Mesenchymal stem cell (in vitro differentiated cells and primary cell): ENCODE data around the gene OR7G1.

Experiments used
- DNase-seq: peaks from one replicate; pipeline ENCODE4 v3.0.0-alpha.2; 2013
- H2AFZ ChIP-seq: one replicate; pipeline ENCODE4 v1.6.1; 2013; ENCODE audit warnings: low read depth, mild to moderate bottlenecking, control low read depth, inconsistent platforms, low read length, moderate library complexity
- H2AK5ac ChIP-seq: 2 replicates; pipeline ENCODE4 v1.6.1; 2013; ENCODE audit warnings: low read length, moderate library complexity, mild to moderate bottlenecking, inconsistent platforms; ENCODE audit not compliant: severe bottlenecking
- H2BK120ac ChIP-seq: one replicate; pipeline ENCODE4 v1.6.1; 2013; ENCODE audit warnings: low read depth, mild to moderate bottlenecking, inconsistent platforms, low read length, moderate library complexity
- H2BK12ac ChIP-seq, 2 experiments: one replicate each; pipeline ENCODE4 v1.6.1; 2013; ENCODE audit warnings: inconsistent platforms in 2 of 2, low read length in 2 of 2, mild to moderate bottlenecking in 2 of 2, moderate library complexity in 2 of 2, control low read depth in 1 of 2
- H2BK15ac ChIP-seq: one replicate; pipeline ENCODE4 v1.6.1; 2013; ENCODE audit warnings: mild to moderate bottlenecking, low read depth, inconsistent platforms; ENCODE audit not compliant: poor library complexity, severe bottlenecking
- H2BK5ac ChIP-seq: 2 replicates; pipeline ENCODE4 v1.6.1; 2013; ENCODE audit warnings: low read depth, mild to moderate bottlenecking, low read length, control low read depth, inconsistent platforms; ENCODE audit not compliant: poor library complexity, severe bottlenecking
- H3K14ac ChIP-seq, 2 experiments: one replicate each; pipeline ENCODE4 v1.6.1; 2013; ENCODE audit warnings: inconsistent platforms in 2 of 2, low read length in 2 of 2, control low read depth in 1 of 2, mild to moderate bottlenecking in 1 of 2, moderate library complexity in 1 of 2
- H3K18ac ChIP-seq, 2 experiments: one replicate each; pipeline ENCODE4 v1.6.1; 2013; ENCODE audit warnings: inconsistent platforms in 2 of 2, low read length in 2 of 2, control low read depth in 1 of 2, low read depth in 1 of 2, mild to moderate bottlenecking in 1 of 2
- H3K23ac ChIP-seq, 2 experiments: one replicate each; pipeline ENCODE4 v1.6.1; 2013; ENCODE audit warnings: inconsistent platforms in 2 of 2, low read length in 2 of 2, mild to moderate bottlenecking in 2 of 2, moderate library complexity in 2 of 2, control low read depth in 1 of 2
- H3K27ac ChIP-seq: 2 replicates; pipeline ENCODE4 v1.5.1; 2013; ENCODE audit warnings: mild to moderate bottlenecking, moderate library complexity, low read length, control low read depth, inconsistent platforms; ENCODE audit not compliant: poor library complexity, severe bottlenecking
- H3K27me3 ChIP-seq, 2 experiments: 2 replicates each; pipeline versions ENCODE4 v1.6.1 to v1.7.0; 2013; ENCODE audit warnings: low read length in 2 of 2, mild to moderate bottlenecking in 2 of 2, moderate library complexity in 2 of 2, control low read depth in 1 of 2, inconsistent platforms in 1 of 2; ENCODE audit not compliant: control insufficient read depth in 1 of 2, insufficient read depth in 1 of 2
- H3K36me3 ChIP-seq, 2 experiments: 2 replicates each; pipeline versions ENCODE4 v1.6.1 to v1.7.0; 2013; ENCODE audit warnings: low read length in 2 of 2, control low read depth in 1 of 2, inconsistent platforms in 1 of 2, low read depth in 1 of 2, mild to moderate bottlenecking in 1 of 2; ENCODE audit not compliant: insufficient read depth in 2 of 2, control insufficient read depth in 1 of 2
- H3K4ac ChIP-seq, 2 experiments: one replicate each; pipeline ENCODE4 v1.6.1; 2013; ENCODE audit warnings: inconsistent platforms in 2 of 2, low read length in 2 of 2, mild to moderate bottlenecking in 2 of 2, moderate library complexity in 2 of 2, control low read depth in 1 of 2, low read depth in 1 of 2
- H3K4me1 ChIP-seq: 2 replicates; pipeline ENCODE4 v1.6.1; 2013; ENCODE audit warnings: low read depth, low read length, control low read depth; ENCODE audit not compliant: control insufficient read depth, insufficient read depth
- H3K4me2 ChIP-seq: 2 replicates; pipeline ENCODE4 v1.6.1; 2013; ENCODE audit warnings: low read length, mild to moderate bottlenecking, inconsistent platforms; ENCODE audit not compliant: poor library complexity, severe bottlenecking
- H3K4me3 ChIP-seq, 2 experiments: 2 replicates each; pipeline versions ENCODE4 v1.5.1 to v1.7.0; 2013; ENCODE audit warnings: low read length in 2 of 2, mild to moderate bottlenecking in 2 of 2, control low read depth in 1 of 2, low read depth in 1 of 2; ENCODE audit not compliant: insufficient read depth in 1 of 2
- H3K79me1 ChIP-seq: replicated peaks from 2 replicates; pipeline ENCODE4 v1.6.1; 2013; ENCODE audit warnings: mild to moderate bottlenecking, control low read depth, low read length, inconsistent platforms; ENCODE audit not compliant: poor library complexity, severe bottlenecking
- H3K9ac ChIP-seq: 2 replicates; pipeline ENCODE4 v1.7.0; 2013; ENCODE audit warnings: mild to moderate bottlenecking, low read length, moderate library complexity
- H3K9me3 ChIP-seq: 2 replicates; pipeline ENCODE4 v1.7.0; 2013; ENCODE audit warnings: mild to moderate bottlenecking, low read length; ENCODE audit not compliant: control insufficient read depth
- H4K8ac ChIP-seq: one replicate; pipeline ENCODE4 v1.6.1; 2013; ENCODE audit warnings: inconsistent platforms, mild to moderate bottlenecking, low read length, moderate library complexity
- H4K91ac ChIP-seq: one replicate; pipeline ENCODE4 v1.6.1; 2013; ENCODE audit warnings: mild to moderate bottlenecking, low read length, inconsistent platforms
- WGBS: methylation state at CpG from one replicate; pipeline ENCODE4 v1.1.7; 2013; ENCODE audit warnings: mixed read lengths; 5-methylcytosine and 5-hydroxymethylcytosine counted together

OR7G1 gene

DNA sequence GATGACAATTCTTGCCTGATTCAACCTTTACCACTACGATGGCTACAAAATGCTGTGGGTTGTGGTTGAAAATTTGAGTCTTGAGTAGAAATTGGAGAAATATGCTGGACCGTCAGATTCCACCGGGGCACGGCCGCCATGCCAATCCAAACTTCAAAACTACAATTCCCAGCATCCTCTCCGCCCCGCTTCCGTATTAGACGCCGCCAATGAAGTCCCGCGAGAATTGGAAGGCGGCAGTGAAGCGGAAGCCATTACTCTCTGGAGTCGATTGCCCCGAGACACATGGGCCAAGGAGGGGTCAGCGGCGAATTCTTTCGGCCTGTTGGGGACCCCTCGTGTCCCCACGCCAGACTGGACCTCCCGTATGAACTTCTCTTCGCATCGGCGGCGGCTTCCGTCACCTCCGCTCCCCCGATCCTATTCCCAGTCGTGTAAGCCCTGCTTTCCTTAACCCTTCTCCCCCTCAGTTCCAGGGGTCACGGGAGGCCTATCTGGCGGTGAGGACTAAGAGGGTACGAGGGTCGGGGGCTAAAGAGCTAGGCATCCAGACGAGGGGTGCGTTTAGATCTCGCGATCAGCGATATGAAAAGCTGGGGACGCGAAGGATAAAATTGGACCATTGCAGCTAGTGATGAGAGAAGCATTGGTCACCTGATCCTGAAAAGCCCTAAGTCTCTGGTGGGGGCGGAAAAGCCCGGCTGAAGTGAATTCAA lies 24.8 kb upstream of the OR7G1 start, which contains the start of gene ZNF317:
TSS of gene ZNF317 (plus strand) at position 239 of the 716 bp plus-strand sequence. CDS start 15,620 bp downstream, outside the sequence.
- WGBS = 1% methylated on average over 31 of the region's 43 CpGs
- Histone ChIP-seq H3K18ac (peak within 1 kb of the TSS; percentile 67 to 97), H4K8ac (peak within 1 kb of the TSS; percentile 93), H2BK15ac (peak within 1 kb of the TSS; percentile 84), H3K9ac (peak within 1 kb of the TSS; percentile 99), H3K4me3 (peak within 1 kb of the TSS; percentile 63 to 99), H3K79me1 (no peaks in the 10 kb centered on the region), H3K27ac (no peak within 1 kb of the TSS), H3K4me2 (peak within 1 kb of the TSS; percentile 82), H3K27me3 (no peaks in the 10 kb centered on the region), H2BK5ac (no peak within 1 kb of the TSS), H3K36me3 (peaks cover 0 to 3% of the 10 kb centered on the region in 2 experiments), H2BK120ac (peak within 1 kb of the TSS; percentile 67), H2BK12ac (no peak within 1 kb of the TSS), H2AFZ (peak within 1 kb of the TSS; percentile 98), H3K4ac (peak within 1 kb of the TSS; percentile 20 to 42), H3K23ac (no peak within 1 kb of the TSS), H4K91ac (peak within 1 kb of the TSS; percentile 8), H3K4me1 (peaks cover 2% of the 10 kb centered on the region), H3K14ac (peak within 1 kb of the TSS in 1 of 2 experiments; percentile 46), H3K9me3 (peaks cover 21% of the 10 kb centered on the region), H2AK5ac (no peak within 1 kb of the TSS)
- DNase-seq = peak; percentile 94

GRCh38 chr19:9139609-9140158 lies 24.1 kb upstream of the OR7G1 start:
- Histone ChIP-seq H2BK12ac (no peak overlapping the region), H3K9me3 (peaks cover 15% of the 10 kb centered on the region), H2BK120ac (no peak overlapping the region), H3K18ac (peak overlapping the region; percentile 50 to 67), H3K4me1 (peaks cover 2% of the 10 kb centered on the region), H3K79me1 (no peaks in the 10 kb centered on the region), H3K23ac (no peak overlapping the region), H2AFZ (peak overlapping the region; percentile 98), H3K36me3 (no peaks in the 10 kb centered on the region), H3K9ac (peak overlapping the region; percentile 99), H3K27ac (no peak overlapping the region), H4K8ac (peak overlapping the region; percentile 93), H3K4me2 (peak overlapping the region; percentile 82), H3K27me3 (no peaks in the 10 kb centered on the region), H2BK5ac (no peak overlapping the region), H3K14ac (no peak overlapping the region), H2BK15ac (no peak overlapping the region), H3K4ac (no peak overlapping the region), H3K4me3 (peak overlapping the region; percentile 63 to 99), H2AK5ac (no peak overlapping the region), H4K91ac (no peak overlapping the region)
- 34% methylated on average over 7 of the region's 8 CpGs for WGBS
- no peak for DNase-seq

- no peak overlapping the region for H3K9ac ChIP-seq
- H2BK12ac ChIP-seq = no peak overlapping the region
- H3K4me1 ChIP-seq = no peaks in the 10 kb centered on the region
- H3K4me2 ChIP-seq = no peak overlapping the region
- no peak overlapping the region for H2AFZ ChIP-seq
- no peak for DNase-seq
- no peaks in the 10 kb centered on the region for H3K36me3 ChIP-seq
- no peak overlapping the region for H2BK5ac ChIP-seq
- no peak overlapping the region for H2BK15ac ChIP-seq
- no peak overlapping the region for H3K27ac ChIP-seq
- H3K23ac ChIP-seq = no peak overlapping the region
- no peak overlapping the region for H3K14ac ChIP-seq
- no peak overlapping the region for H3K4ac ChIP-seq
- H3K79me1 ChIP-seq = no peaks in the 10 kb centered on the region
- no peak overlapping the region for H4K91ac ChIP-seq
- no peak overlapping the region for H2AK5ac ChIP-seq
- H4K8ac ChIP-seq = no peak overlapping the region
- WGBS = 60% methylated on average over 5 of the region's 5 CpGs
- no peak overlapping the region for H3K4me3 ChIP-seq
- H3K18ac ChIP-seq = no peak overlapping the region
- H3K27me3 ChIP-seq = peaks cover 0 to 4% of the 10 kb centered on the region in 2 experiments
- no peak overlapping the region for H2BK120ac ChIP-seq
- H3K9me3 ChIP-seq = no peaks in the 10 kb centered on the region
These were observed 16.9 kb upstream of the OR7G1 start for GRCh38 chr19:9132422-9132821.

DNA sequence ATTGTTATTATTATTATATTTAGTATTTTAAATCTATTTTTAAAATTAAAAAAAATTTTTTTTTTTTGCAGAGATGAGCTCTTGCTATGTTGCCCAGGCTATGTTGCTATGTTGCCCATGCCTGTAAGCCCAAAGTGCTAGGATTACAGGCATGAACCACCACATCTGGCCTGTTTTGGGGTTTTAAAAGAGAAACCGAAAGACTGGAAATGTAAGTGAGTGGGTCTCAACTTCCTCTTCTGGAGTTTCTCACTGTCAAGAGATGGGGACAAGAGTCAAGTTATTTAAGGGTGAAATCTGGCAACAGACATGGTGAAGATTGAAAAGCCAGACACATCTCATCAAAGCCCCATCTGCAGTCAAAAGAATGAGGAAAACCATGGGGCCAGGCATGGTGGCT lies 15.4 kb upstream of the OR7G1 start:
- Histone ChIP-seq H3K4ac (no peak overlapping the region), H3K4me3 (no peak overlapping the region), H2BK5ac (no peak overlapping the region), H3K9me3 (no peaks in the 10 kb centered on the region), H3K36me3 (no peaks in the 10 kb centered on the region), H3K27ac (no peak overlapping the region), H2AK5ac (no peak overlapping the region), H3K9ac (no peak overlapping the region), H4K8ac (no peak overlapping the region), H3K14ac (no peak overlapping the region), H3K27me3 (peaks cover 0 to 4% of the 10 kb centered on the region in 2 experiments), H2AFZ (no peak overlapping the region), H2BK15ac (no peak overlapping the region), H2BK120ac (no peak overlapping the region), H3K18ac (no peak overlapping the region), H3K79me1 (no peaks in the 10 kb centered on the region), H2BK12ac (no peak overlapping the region), H3K4me1 (no peaks in the 10 kb centered on the region), H3K4me2 (no peak overlapping the region), H4K91ac (no peak overlapping the region), H3K23ac (no peak overlapping the region)
- DNase-seq = peak; percentile 1
- WGBS = 74% methylated on average over 1 of the region's 1 CpG
